Fibroblast of the aortic adventitia (primary cell): ENCODE data around the gene CKS2. TPM values are rescaled to one million over a fixed set of nuclear protein-coding genes. Genes with fewer than 3 reads are reported as not detected.
"Not testable (repeated sequence)": the region's sequence is repeated elsewhere in the genome, so short reads cannot be mapped to it uniquely, and the experiment has no call there.

Experiments used
- DNase-seq: peaks from one replicate; pipeline ENCODE4 v3.0.0-alpha.2; 2010; ENCODE audit warnings: low read depth
- H3K4me3 ChIP-seq: 2 replicates; pipeline ENCODE4 v1.5.1; 2011; ENCODE audit warnings: low read depth, mild to moderate bottlenecking, control low read depth, low read length, moderate library complexity
- total RNA-seq: library from RNA; depleted of rRNA; stranded (reverse); fragments of >200 nt; gene quantifications from 2 replicates; pipeline ENCODE4 v1.2.3, GENCODE V29; 2012; ENCODE audit warnings: low replicate concordance
- TF ChIP-seq, protein P1 (sequence below): IDR thresholded peaks from 2 replicates; pipeline ENCODE4 v1.5.1; 2011; ENCODE audit warnings: mild to moderate bottlenecking, low read length, control low read depth, inconsistent platforms; ENCODE audit not compliant: insufficient read depth

CKS2 gene
- 4.2 and 104 TPM in 2 replicates for total RNA-seq

DNA sequence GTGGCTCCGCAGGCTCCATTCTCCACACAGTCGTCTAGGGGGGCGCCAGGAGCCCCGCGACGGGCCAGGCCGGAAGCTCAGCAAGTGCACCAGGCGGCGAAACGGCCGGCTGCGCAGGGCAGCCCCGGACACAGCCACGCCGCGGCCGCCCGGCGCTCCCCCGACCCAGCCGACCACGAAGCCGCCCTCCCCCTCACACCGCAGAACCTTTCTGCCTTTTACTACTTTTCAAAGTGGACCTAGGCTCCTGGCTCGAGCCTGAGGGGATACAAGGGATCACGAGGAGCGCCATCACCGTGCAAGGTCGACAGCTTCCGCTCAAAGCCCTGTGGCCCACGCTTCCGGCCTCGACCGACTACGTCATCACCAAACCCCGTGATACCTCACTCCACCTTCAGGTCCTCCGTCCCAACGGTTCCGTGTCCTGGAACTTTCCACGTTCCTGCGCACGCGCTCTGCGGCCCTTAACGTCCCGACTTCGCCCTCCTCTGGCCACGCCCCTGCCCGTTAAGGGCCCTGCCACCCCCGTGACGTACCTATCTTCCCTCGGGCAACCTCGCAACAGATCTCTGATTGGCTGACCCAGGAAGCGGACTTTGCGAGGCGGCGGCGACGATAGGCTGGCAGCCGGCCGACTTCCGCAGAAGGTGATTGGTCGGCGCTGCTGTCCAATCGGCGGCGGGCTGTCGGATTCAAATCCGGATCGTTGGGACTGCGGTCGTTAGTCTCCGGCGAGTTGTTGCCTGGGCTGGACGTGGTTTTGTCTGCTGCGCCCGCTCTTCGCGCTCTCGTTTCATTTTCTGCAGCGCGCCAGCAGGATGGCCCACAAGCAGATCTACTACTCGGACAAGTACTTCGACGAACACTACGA is at the start of gene CKS2:
TSS of gene CKS2 (plus strand) at position 721 of the 871 bp plus-strand sequence. CDS start at position 819, 98 bp downstream.
- TF ChIP-seq, protein P1, sequence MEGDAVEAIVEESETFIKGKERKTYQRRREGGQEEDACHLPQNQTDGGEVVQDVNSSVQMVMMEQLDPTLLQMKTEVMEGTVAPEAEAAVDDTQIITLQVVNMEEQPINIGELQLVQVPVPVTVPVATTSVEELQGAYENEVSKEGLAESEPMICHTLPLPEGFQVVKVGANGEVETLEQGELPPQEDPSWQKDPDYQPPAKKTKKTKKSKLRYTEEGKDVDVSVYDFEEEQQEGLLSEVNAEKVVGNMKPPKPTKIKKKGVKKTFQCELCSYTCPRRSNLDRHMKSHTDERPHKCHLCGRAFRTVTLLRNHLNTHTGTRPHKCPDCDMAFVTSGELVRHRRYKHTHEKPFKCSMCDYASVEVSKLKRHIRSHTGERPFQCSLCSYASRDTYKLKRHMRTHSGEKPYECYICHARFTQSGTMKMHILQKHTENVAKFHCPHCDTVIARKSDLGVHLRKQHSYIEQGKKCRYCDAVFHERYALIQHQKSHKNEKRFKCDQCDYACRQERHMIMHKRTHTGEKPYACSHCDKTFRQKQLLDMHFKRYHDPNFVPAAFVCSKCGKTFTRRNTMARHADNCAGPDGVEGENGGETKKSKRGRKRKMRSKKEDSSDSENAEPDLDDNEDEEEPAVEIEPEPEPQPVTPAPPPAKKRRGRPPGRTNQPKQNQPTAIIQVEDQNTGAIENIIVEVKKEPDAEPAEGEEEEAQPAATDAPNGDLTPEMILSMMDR, result no peak
- H3K4me3 ChIP-seq, result peak within 1 kb of the TSS; percentile 84
- DNase-seq, result peak; percentile 100

DNA sequence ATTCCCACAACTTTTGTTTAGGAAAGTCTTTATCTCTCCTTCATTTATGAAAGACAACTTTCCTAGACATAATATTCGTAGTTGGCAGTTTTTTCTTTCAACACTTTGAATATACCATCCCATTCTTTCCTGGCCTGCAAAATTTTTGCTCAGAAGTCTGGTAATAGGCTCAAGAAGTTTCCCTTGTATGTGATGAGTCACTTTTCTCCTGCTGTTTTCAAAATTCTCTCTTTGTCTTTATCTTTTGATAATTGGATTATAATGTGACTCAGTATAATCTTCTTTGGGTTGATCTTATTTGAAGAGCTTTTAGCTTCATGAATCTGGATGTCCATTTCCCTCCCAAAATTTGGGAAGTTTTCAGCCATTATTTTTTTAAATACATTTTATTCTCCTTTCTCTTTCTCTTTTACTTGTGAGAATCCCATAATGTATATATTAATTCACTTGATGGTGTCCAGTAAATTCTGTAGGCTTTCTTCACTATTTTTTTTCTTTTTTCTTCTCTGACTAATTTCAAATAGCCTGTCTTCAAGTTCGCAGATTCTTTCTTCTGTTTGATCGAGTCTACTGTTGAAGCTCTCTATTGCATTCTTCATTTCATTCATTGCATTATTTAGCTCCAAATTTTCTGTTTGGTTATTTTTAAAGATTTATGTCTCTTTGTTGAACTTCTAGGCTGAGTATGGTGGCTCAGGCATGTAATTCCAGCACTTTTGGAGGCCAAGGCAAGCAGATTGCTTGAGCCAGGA is 37.3 kb upstream of the CKS2 start:
- TF ChIP-seq, protein P1, result no peak
- H3K4me3 ChIP-seq, result no peak overlapping the region
- no peak for DNase-seq

DNA sequence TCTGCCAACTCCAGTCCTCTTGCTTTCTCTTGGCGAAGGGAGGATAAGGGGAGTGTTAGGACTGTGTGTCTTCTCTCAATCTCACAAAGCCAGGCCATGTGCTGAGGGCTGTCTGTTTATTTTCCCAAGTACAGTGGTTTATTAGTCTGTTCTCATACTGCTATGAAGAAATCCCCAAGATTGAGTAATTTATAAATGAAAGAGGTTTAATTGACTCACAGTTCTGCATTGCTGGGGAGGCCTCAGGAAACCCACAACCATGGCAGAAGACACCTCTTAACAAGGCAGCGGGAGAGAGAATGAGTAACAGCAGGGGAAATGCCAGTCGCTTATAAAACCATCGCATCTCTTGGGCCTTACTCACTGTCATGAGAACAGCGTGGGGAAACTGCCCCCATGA is 36.2 kb upstream of the CKS2 start:
- DNase-seq, result peak; percentile 43
- H3K4me3 ChIP-seq, result no peak overlapping the region
- TF ChIP-seq, protein P1, result no peak

DNA sequence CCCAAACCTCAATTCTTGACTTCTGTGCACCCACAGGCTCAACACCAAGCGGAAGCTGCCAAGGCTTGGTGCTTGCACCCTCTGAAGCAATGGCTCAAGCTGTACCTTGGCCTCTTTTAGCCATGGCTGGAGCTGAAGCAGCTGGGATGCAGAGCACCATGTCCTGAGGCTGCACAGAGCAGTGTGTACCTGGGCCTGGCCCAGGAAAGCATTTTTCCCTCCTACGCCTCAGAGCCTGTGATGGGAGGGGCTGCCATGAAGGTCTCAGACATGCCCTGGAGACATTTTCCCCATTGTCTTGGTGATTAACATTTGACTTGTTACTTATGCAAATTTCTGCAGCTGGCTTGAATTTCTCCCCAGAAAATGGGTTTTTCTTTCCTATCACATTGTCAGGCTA is 35.0 kb upstream of the CKS2 start:
- not testable (repeated sequence) for DNase-seq, H3K4me3 ChIP-seq

DNA sequence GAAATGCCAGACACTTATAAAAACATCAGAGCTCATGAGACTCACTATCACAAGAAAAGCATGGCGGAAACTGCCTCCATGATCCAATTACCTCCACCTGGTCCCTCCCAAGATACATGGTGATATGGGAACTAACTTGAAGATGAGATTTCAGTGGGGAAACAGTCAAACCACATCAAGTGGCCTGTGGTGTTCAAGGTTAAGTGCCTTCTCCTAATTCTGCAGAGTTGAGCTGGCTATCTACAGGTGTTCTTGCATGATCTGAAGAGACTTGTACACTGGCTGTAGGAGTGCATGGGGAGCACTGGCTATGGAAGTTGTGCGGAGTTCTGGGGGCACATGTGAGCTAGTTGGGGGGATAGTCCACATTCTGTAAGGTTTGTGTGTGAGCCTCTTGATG is 34.0 kb upstream of the CKS2 start:
- TF ChIP-seq, protein P1, result no peak
- no peak for DNase-seq

DNA sequence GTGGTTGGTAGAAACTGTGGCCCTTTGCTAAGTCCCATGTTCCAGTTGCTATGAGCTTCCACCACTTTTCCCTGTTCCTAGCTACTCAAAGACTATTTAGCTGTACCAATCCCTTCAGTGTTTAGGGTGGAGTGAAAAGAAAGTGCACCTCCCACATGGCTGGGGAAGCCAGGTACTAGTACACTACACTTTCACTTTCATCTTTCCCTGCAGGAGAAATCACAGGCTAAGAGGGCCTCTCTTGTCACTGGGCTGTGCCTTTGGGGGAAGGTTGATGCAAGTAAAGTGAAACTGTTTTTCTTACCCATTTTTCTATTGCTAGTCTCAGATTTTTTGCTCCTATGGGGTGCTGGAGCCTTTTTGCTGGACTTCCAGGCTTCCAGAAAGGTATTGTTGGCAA is 33.5 kb upstream of the CKS2 start:
- TF ChIP-seq, protein P1, result no peak
- no peak overlapping the region for H3K4me3 ChIP-seq
- DNase-seq, result peak; percentile 61

More for the DNA sequence above, 34.0 kb upstream of the CKS2 start:
- no peak overlapping the region for H3K4me3 ChIP-seq

DNA sequence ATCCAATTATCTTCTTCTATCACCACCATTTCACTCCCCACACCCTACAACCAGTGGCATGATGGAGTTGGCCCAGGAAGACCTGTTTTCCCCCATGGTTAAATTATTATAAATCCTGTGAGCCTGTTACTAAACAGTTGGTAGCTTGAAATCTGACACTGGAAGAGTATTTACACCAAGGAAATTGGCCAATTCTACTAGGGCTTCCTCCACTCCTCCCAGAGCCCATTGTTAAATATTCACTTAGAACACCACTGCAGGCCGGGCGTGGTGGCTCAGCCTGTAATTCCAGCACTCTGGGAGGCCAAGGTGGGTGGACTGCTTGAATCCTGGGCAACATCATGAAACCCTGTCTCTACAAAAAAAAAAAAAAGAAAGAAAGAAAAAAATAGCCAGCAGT is 32.4 kb upstream of the CKS2 start:
- peak; percentile 5 for DNase-seq
- TF ChIP-seq, protein P1, result no peak
- H3K4me3 ChIP-seq, result no peak overlapping the region
